Nephron (organoid): ENCODE measurements around the gene BRD3OS.

Experiments used
- H3K27ac Mint-ChIP-seq, 3 experiments: 2 replicates each; pipeline ENCODE4 v1.8.0; 2020; ENCODE audit warnings: mixed read lengths in 3 of 3, mild to moderate bottlenecking in 2 of 3, moderate library complexity in 1 of 3
- H3K27me3 Mint-ChIP-seq: 2 replicates; pipeline ENCODE4 v1.8.0; 2021; ENCODE audit warnings: low read depth, mild to moderate bottlenecking, moderate library complexity, mixed read lengths
- H3K36me3 Mint-ChIP-seq: 2 replicates; pipeline ENCODE4 v1.8.0; 2020; ENCODE audit warnings: low read depth, mixed read lengths
- H3K4me1 Mint-ChIP-seq: 2 replicates; pipeline ENCODE4 v1.8.0; 2020; ENCODE audit warnings: mixed read lengths
- H3K4me3 Mint-ChIP-seq, 3 experiments: 2 replicates each; pipeline ENCODE4 v1.8.0; 2020; ENCODE audit warnings: mild to moderate bottlenecking in 3 of 3, mixed read lengths in 3 of 3, moderate library complexity in 2 of 3
- H3K9me3 Mint-ChIP-seq: 2 replicates; pipeline ENCODE4 v1.8.0; 2020; ENCODE audit warnings: mixed read lengths
- CTCF ChIP-seq, 3 experiments: fragments of 200-600 bp; sonication (generic); IDR thresholded peaks; one replicate each; pipeline ENCODE4 v1.5.0; 2021; ENCODE audit warnings: antibody characterized with exemption in 3 of 3; ENCODE audit not compliant: unreplicated experiment in 3 of 3

The BRD3OS gene

GRCh38 chr9:133991214-133991921, 33.9 kb upstream of the BRD3OS start:
- Mint-ChIP-seq H3K27me3 (peaks cover 2% of the 10 kb centered on the region), H3K27ac (peak overlapping the region; percentile 56 to 93 (median 80)), H3K4me1 (peaks cover 22% of the 10 kb centered on the region), H3K4me3 (peak overlapping the region; percentile 89 to 91 (median 90)), H3K36me3 (no peaks in the 10 kb centered on the region), H3K9me3 (no peaks in the 10 kb centered on the region)
- TF ChIP-seq CTCF (IDR thresholded peaks at IDR 0.05; ENCODE audit: unreplicated experiment in 3 of 3) = no peak

DNA sequence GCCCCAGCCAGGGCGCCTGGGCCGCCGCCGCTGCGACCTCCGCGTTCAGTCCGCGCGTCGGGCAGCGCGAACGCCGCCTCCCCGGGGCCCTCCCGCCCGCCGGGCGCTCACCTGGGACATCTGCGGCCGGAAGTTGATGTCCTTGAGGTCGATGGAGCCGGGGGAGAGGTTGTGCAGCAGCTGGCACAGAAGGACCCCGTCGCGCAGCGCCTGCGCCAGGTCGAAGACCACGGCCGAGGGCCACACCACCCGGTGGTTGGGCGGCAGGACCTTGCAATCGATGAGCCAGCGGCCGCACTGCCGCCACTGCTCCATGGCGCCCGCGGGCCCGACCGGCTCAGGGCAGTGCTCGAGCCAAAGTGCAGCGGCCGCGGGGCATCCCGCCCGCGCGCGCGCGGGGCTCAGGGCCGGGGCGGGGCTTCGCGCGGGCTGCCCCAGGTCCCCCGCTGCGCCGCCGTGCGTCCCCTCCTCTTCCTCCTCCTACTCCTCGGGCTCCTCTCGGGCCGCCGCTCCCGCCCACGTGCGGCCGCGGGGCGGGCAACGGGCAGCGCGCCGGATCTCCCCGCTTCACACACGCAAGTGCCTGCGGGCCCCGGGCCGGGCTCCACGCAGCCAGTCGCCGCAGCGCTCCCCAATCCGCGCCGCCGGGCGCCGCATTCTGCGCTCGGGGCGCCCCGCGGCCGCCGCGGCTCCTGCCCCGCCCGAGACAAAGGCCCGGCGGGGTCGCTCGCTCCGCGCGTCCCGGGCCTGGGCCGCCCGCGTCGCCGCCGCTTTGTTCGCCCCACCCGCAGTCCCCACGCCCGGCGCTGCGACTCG, 33.1 kb upstream of the BRD3OS start, which contains the start of gene VAV2:
Gene VAV2, minus strand, starts transcription at position 361 of the 816 bp plus-strand sequence. Its CDS starts 46 bp downstream, at position 315.
- H3K27me3 Mint-ChIP-seq = peaks cover 5% of the 10 kb centered on the region
- H3K4me3 Mint-ChIP-seq = peak within 1 kb of the TSS; percentile 91
- peaks cover 19% of the 10 kb centered on the region for H3K4me1 Mint-ChIP-seq
- no peaks in the 10 kb centered on the region for H3K36me3 Mint-ChIP-seq
- no peak for TF ChIP-seq CTCF (IDR thresholded peaks at IDR 0.05; ENCODE audit: unreplicated experiment in 3 of 3)
- H3K27ac Mint-ChIP-seq = peak within 1 kb of the TSS in 2 of 3 experiments; percentile 56 to 93
- H3K9me3 Mint-ChIP-seq = no peaks in the 10 kb centered on the region

- TF ChIP-seq CTCF (IDR thresholded peaks at IDR 0.05; ENCODE audit: unreplicated experiment in 3 of 3) = peak; percentile 17 to 58 (median 33)
Observed at GRCh38 chr9:133992780-133993634, 32.3 kb upstream of the BRD3OS start.

GRCh38 chr9:133993635-133994253, 31.5 kb upstream of the BRD3OS start:
- peak overlapping the region; percentile 82 to 91 (median 91) for H3K4me3 Mint-ChIP-seq
- H3K27me3 Mint-ChIP-seq = peaks cover 5% of the 10 kb centered on the region
- peak overlapping the region in 2 of 3 experiments; percentile 76 to 84 for H3K27ac Mint-ChIP-seq
- peaks cover 10% of the 10 kb centered on the region for H3K4me1 Mint-ChIP-seq
- no peaks in the 10 kb centered on the region for H3K9me3 Mint-ChIP-seq
- no peak for TF ChIP-seq CTCF (IDR thresholded peaks at IDR 0.05; ENCODE audit: unreplicated experiment in 3 of 3)
- H3K36me3 Mint-ChIP-seq = no peaks in the 10 kb centered on the region

More at GRCh38 chr9:133992780-133993634, 32.3 kb upstream of the BRD3OS start:
- Mint-ChIP-seq H3K27ac (peak overlapping the region in 2 of 3 experiments; percentile 76 to 84), H3K9me3 (no peaks in the 10 kb centered on the region), H3K27me3 (peaks cover 5% of the 10 kb centered on the region), H3K4me1 (peaks cover 15% of the 10 kb centered on the region), H3K4me3 (peak overlapping the region; percentile 82 to 91 (median 91)), H3K36me3 (no peaks in the 10 kb centered on the region)

GRCh38 chr9:133994353-133995011, 30.8 kb upstream of the BRD3OS start:
- peaks cover 5% of the 10 kb centered on the region for H3K27me3 Mint-ChIP-seq
- peak overlapping the region in 2 of 3 experiments; percentile 49 to 57 for H3K27ac Mint-ChIP-seq
- H3K4me1 Mint-ChIP-seq = peaks cover 14% of the 10 kb centered on the region
- TF ChIP-seq CTCF (IDR thresholded peaks at IDR 0.05; ENCODE audit: unreplicated experiment in 3 of 3) = peak; percentile 97 to 99 (median 97)
- no peaks in the 10 kb centered on the region for H3K36me3 Mint-ChIP-seq
- peak overlapping the region; percentile 82 to 84 (median 83) for H3K4me3 Mint-ChIP-seq
- no peaks in the 10 kb centered on the region for H3K9me3 Mint-ChIP-seq
